GM21786 (cell line): ENCODE results near the gene SETD6.

Experiments used
- ATAC-seq: cut with Tn5 transposase; IDR thresholded peaks from one replicate; pipeline ENCODE4 v1.9.1; 2021; ENCODE audit not compliant: unreplicated experiment

The SETD6 gene

GRCh38 chr16:58493756-58494431 is 21.4 kb upstream of the SETD6 start:
- ATAC-seq = no peak

GRCh38 chr16:58494981-58495520 is 20.3 kb upstream of the SETD6 start:
- peak; percentile 73 for ATAC-seq

- no peak for ATAC-seq
These were observed 19.6 kb upstream of the SETD6 start for GRCh38 chr16:58495521-58496331.

GRCh38 chr16:58497468-58497867 is 17.8 kb upstream of the SETD6 start:
- no peak for ATAC-seq

GRCh38 chr16:58497935-58498334 is 17.4 kb upstream of the SETD6 start:
- ATAC-seq = no peak

- no peak for ATAC-seq
These were observed 16.8 kb upstream of the SETD6 start for GRCh38 chr16:58498341-58499091.

- ATAC-seq = no peak
These were observed 16.2 kb upstream of the SETD6 start for GRCh38 chr16:58499092-58499511.

- peak; percentile 72 for ATAC-seq
These were observed 15.5 kb upstream of the SETD6 start, which contains the start of gene NDRG4 for GRCh38 chr16:58499615-58500351. TSS of gene NDRG4 (plus strand) at chr16:58500143. CDS start at chr16:58500249, 106 bp downstream.

- no peak for ATAC-seq
These were observed 14.7 kb upstream of the SETD6 start for GRCh38 chr16:58500430-58501241.

GRCh38 chr16:58501242-58502131 is 13.8 kb upstream of the SETD6 start:
- no peak for ATAC-seq

- no peak for ATAC-seq
These were observed 12.9 kb upstream of the SETD6 start for GRCh38 chr16:58502217-58502921.

GRCh38 chr16:58503166-58503862 is 12.0 kb upstream of the SETD6 start:
- no peak for ATAC-seq

GRCh38 chr16:58503863-58504688 is 11.2 kb upstream of the SETD6 start:
- no peak for ATAC-seq

- ATAC-seq = no peak
These were observed 8.8 kb upstream of the SETD6 start for GRCh38 chr16:58506241-58507194.

GRCh38 chr16:58507195-58507962 is 7.9 kb upstream of the SETD6 start:
- no peak for ATAC-seq
